ENCODE data around the gene LSG1. TPM values are rescaled to one million over a fixed set of nuclear protein-coding genes. Genes with fewer than 3 reads are reported as not detected.
A peak's percentile ranks its signal among the peaks of the same experiment; 100 is the strongest.

Gene LSG1
- total RNA-seq, 1 experiment from 2014 or later = 81.3 TPM

DNA sequence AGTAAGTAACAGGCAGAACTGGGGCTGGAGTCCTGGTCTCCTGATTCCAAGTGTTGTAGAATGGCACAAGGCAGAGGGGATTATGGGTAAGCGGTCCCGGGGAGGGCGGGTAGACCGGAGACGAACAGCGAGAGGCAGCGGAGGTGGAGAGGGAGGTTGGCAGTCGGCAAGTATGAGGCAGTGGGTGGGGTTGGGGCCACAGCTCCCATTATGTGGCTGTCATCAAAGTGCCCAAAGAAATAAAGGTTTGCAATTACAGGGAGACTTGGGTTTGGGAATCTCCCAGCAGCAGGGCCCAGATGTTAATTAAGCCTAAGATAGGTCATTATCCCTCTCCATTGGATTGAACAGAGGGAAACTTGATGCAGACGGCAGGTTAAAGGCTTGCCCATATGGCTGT lies 30.6 kb upstream of the LSG1 start:
- POLR2A ChIA-PET (ENCODE audit: low non-redundant PET) = no interaction called here

DNA sequence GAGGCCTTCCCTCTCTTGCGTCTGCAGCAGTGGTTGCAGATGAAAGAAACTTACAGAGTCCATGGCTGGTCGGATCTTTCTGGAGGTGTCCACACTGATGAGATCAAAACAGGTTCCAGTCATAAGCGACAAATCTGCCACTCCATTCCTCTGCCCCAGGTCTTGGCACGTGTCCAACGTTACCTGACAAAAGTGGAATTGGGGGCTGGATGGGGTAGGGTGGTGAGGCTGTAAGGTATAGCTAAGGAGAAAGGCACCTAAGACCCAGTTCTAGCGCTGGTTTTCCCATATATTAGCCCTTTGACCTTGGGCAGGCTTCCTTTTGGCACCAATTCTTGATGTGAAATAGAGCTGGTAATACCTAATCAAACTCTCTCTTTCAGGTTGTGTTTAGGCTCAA lies 24.7 kb upstream of the LSG1 start:
- intact Hi-C loops (cut with micrococcal nuclease; ENCODE audit: unreplicated experiment) = no loop called here
- Histone ChIP-seq H3K36me3 (ENCODE audit: insufficient read depth, low read length, poor library complexity, severe bottlenecking) (no peaks in the 10 kb centered on the region), H3K27me3 (replicated peaks; ENCODE audit: insufficient read depth, low read depth, low read length, poor library complexity) (no peaks in the 10 kb centered on the region), H3K27ac (ENCODE audit: low read depth, low read length, poor library complexity, severe bottlenecking) (no peak overlapping the region), H3K4me1 (ENCODE audit: insufficient read depth, low read length, poor library complexity, severe bottlenecking) (peaks cover 7% of the 10 kb centered on the region), H3K4me3 (ENCODE audit: low read depth, low read length, poor library complexity, severe bottlenecking) (no peak overlapping the region), H3K9me3 (ENCODE audit: low read depth, low read length, poor library complexity, severe bottlenecking) (no peaks in the 10 kb centered on the region)
- TF ChIP-seq EZH2 (IDR thresholded peaks at IDR 0.05; ENCODE audit: borderline replicate concordance, low read depth, low read length, poor library complexity, severe bottlenecking) = no peak
- TF ChIP-seq, protein P1, sequence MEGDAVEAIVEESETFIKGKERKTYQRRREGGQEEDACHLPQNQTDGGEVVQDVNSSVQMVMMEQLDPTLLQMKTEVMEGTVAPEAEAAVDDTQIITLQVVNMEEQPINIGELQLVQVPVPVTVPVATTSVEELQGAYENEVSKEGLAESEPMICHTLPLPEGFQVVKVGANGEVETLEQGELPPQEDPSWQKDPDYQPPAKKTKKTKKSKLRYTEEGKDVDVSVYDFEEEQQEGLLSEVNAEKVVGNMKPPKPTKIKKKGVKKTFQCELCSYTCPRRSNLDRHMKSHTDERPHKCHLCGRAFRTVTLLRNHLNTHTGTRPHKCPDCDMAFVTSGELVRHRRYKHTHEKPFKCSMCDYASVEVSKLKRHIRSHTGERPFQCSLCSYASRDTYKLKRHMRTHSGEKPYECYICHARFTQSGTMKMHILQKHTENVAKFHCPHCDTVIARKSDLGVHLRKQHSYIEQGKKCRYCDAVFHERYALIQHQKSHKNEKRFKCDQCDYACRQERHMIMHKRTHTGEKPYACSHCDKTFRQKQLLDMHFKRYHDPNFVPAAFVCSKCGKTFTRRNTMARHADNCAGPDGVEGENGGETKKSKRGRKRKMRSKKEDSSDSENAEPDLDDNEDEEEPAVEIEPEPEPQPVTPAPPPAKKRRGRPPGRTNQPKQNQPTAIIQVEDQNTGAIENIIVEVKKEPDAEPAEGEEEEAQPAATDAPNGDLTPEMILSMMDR (conservative IDR thresholded peaks at IDR 0.05; ENCODE audit: low read depth, low read length) = no peak
- ChIA-PET POLR2A (ENCODE audit: low non-redundant PET) (no interaction called here), CTCF (no interaction called here)
- no peak for DNase-seq (ENCODE audit: low spot score)
- no TSS peak for BruUV-seq (replicated peaks)

More for the DNA sequence above, 30.6 kb upstream of the LSG1 start:
- BruUV-seq (replicated peaks) = no TSS peak
- H3K4me1 ChIP-seq (ENCODE audit: insufficient read depth, low read length, poor library complexity, severe bottlenecking) = no peaks in the 10 kb centered on the region
- no peak for DNase-seq (ENCODE audit: low spot score)
- H3K9me3 ChIP-seq (ENCODE audit: low read depth, low read length, poor library complexity, severe bottlenecking) = no peaks in the 10 kb centered on the region
- H3K36me3 ChIP-seq (ENCODE audit: insufficient read depth, low read length, poor library complexity, severe bottlenecking) = no peaks in the 10 kb centered on the region
- H3K27me3 ChIP-seq (replicated peaks; ENCODE audit: insufficient read depth, low read depth, low read length, poor library complexity) = no peaks in the 10 kb centered on the region
- H3K4me3 ChIP-seq (ENCODE audit: low read depth, low read length, poor library complexity, severe bottlenecking) = no peak overlapping the region
- CTCF ChIA-PET = no interaction called here
- H3K27ac ChIP-seq (ENCODE audit: low read depth, low read length, poor library complexity, severe bottlenecking) = no peak overlapping the region
- intact Hi-C loops (cut with micrococcal nuclease; ENCODE audit: unreplicated experiment) = no loop called here
- TF ChIP-seq, protein P1 (conservative IDR thresholded peaks at IDR 0.05; ENCODE audit: low read depth, low read length) = no peak
- no peak for TF ChIP-seq EZH2 (IDR thresholded peaks at IDR 0.05; ENCODE audit: borderline replicate concordance, low read depth, low read length, poor library complexity, severe bottlenecking)

DNA sequence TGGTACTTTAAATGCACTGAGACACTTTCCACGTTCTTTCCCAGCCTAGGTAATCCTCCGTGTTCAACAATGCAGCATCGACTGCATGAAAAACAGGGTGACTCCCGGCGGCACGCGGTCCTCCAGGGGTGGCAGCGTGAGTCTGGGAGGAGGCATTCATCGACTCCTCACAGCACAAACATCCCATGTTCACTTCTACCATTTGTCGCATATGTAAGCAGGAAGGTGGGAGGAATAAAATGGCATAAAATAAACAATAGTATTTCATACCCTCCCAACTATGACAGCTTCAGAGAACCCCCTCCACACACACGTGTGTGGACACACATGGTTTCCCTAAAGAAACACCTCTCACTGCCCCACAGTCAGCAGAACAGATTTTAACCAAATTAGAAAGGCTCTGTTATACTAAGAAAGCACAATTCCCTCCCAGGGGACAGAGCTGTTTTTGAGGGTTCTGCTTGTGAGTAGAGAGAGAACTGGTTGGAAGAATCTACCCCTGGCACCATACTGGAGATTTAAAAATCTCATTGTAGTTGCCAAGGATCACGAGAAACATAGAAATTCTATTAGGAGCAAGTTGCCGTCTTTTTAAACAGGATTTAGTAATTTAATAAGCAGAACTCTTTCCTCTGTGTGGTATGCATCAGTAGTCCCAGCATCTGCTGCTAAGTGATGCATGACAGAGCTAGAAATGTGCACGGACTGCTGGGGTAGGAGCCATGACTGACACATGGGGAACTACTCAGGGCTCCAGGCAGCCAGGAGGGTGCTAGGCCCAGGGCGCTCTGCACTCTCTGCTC lies 19.7 kb upstream of the LSG1 start:
- no TSS peak for BruUV-seq (replicated peaks)
- POLR2A ChIA-PET (ENCODE audit: low non-redundant PET) = no interaction called here

More for the DNA sequence above, 19.7 kb upstream of the LSG1 start:
- Histone ChIP-seq H3K27ac (ENCODE audit: low read depth, low read length, poor library complexity, severe bottlenecking) (peak overlapping the region; percentile 59), H3K27me3 (replicated peaks; ENCODE audit: insufficient read depth, low read depth, low read length, poor library complexity) (no peaks in the 10 kb centered on the region), H3K36me3 (ENCODE audit: insufficient read depth, low read length, poor library complexity, severe bottlenecking) (peaks cover 8% of the 10 kb centered on the region), H3K4me3 (ENCODE audit: low read depth, low read length, poor library complexity, severe bottlenecking) (no peak overlapping the region), H3K4me1 (ENCODE audit: insufficient read depth, low read length, poor library complexity, severe bottlenecking) (peaks cover 42% of the 10 kb centered on the region), H3K9me3 (ENCODE audit: low read depth, low read length, poor library complexity, severe bottlenecking) (no peaks in the 10 kb centered on the region)
- TF ChIP-seq, protein P1 (conservative IDR thresholded peaks at IDR 0.05; ENCODE audit: low read depth, low read length) = no peak
- TF ChIP-seq EZH2 (IDR thresholded peaks at IDR 0.05; ENCODE audit: borderline replicate concordance, low read depth, low read length, poor library complexity, severe bottlenecking) = no peak
- CTCF ChIA-PET = interaction anchor here (0.6 to 1.0 kb wide), 2 partner anchors 20 to 293 kb away, joined by 3 read pairs; partner anchors contain the start of gene LSG1
- DNase-seq (ENCODE audit: low spot score) = peak; percentile 82
- intact Hi-C loops (cut with micrococcal nuclease; ENCODE audit: unreplicated experiment) = no loop called here
